Left ventricle myocardium inferior (tissue), 1 donor: ENCODE data around the gene SCFD2. TPM values are rescaled to one million over a fixed set of nuclear protein-coding genes. Genes with fewer than 3 reads are reported as not detected.
"Not testable (repeated sequence)": the region's sequence is repeated elsewhere in the genome, so short reads cannot be mapped to it uniquely, and the experiment has no call there.

Experiments used
- DNase-seq: peaks from one replicate; pipeline ENCODE4 v3.0.0-alpha.2; 2020
- H3K27ac ChIP-seq: fragments of 200-600 bp; replicated peaks from 2 replicates; pipeline ENCODE4 v1.8.0; 2021
- H3K27me3 ChIP-seq: fragments of 200-600 bp; 2 replicates; pipeline ENCODE4 v1.8.0; 2021; ENCODE audit warnings: low read depth
- H3K36me3 ChIP-seq: fragments of 200-600 bp; 2 replicates; pipeline ENCODE4 v1.8.0; 2021
- H3K4me1 ChIP-seq: fragments of 200-600 bp; 2 replicates; pipeline ENCODE4 v1.8.0; 2021
- H3K4me3 ChIP-seq: fragments of 200-600 bp; 2 replicates; pipeline ENCODE4 v1.8.0; 2021; ENCODE audit warnings: mild to moderate bottlenecking, moderate library complexity
- H3K9me3 ChIP-seq: fragments of 200-600 bp; replicated peaks from 2 replicates; pipeline ENCODE4 v1.8.0; 2021
- CTCF ChIP-seq: fragments of 200-600 bp; IDR thresholded peaks from 2 replicates; pipeline ENCODE4 v1.8.0; 2021; ENCODE audit warnings: antibody characterized with exemption, mild to moderate bottlenecking, borderline replicate concordance
- intact Hi-C: fragments of 100-400 bp; cut with micrococcal nuclease; formaldehyde crosslinking; loops from one replicate; pipeline ENCODE4 v1.11.0; 2022
- total RNA-seq: library from RNA; stranded (reverse); fragmentation: NEBNext Ultra II Directional; extraction: Animal tissue kit (Norgen Biotek cat#: 25700); gene quantifications from one replicate; pipeline ENCODE4 v1.2.1, GENCODE V29; 2021
- donor health status: DM: no; HTN: yes; CAD: no; lungs with severe emphysema.

SCFD2 gene
- total RNA-seq, 1 donor from 2014 or later: 9.3 TPM

- DNase-seq: no peak
- H3K4me3 ChIP-seq: no peak overlapping the region
- H3K36me3 ChIP-seq: peaks cover 19% of the 10 kb centered on the region
- H3K4me1 ChIP-seq: no peaks in the 10 kb centered on the region
- H3K9me3 ChIP-seq: no peaks in the 10 kb centered on the region
- intact Hi-C loops: no loop called here
- H3K27me3 ChIP-seq: no peaks in the 10 kb centered on the region
- no peak overlapping the region for H3K27ac ChIP-seq
- no peak for TF ChIP-seq CTCF
Measured at GRCh38 chr4:53354012-53354722, 11.7 kb downstream of the SCFD2 start.

GRCh38 chr4:53349091-53349491, 16.8 kb downstream of the SCFD2 start:
- no peak overlapping the region for H3K27ac ChIP-seq
- no peak overlapping the region for H3K4me3 ChIP-seq
- TF ChIP-seq CTCF: no peak
- intact Hi-C loops: no loop called here
- H3K4me1 ChIP-seq: peaks cover 13% of the 10 kb centered on the region
- no peak for DNase-seq
- H3K9me3 ChIP-seq: peaks cover 4% of the 10 kb centered on the region
- no peaks in the 10 kb centered on the region for H3K27me3 ChIP-seq
- peaks cover 19% of the 10 kb centered on the region for H3K36me3 ChIP-seq

GRCh38 chr4:53348046-53348445, 17.8 kb downstream of the SCFD2 start:
- Histone ChIP-seq H3K4me3 (no peak overlapping the region), H3K27ac (no peak overlapping the region), H3K9me3 (peaks cover 4% of the 10 kb centered on the region), H3K27me3 (no peaks in the 10 kb centered on the region), H3K36me3 (peaks cover 16% of the 10 kb centered on the region), H3K4me1 (peaks cover 13% of the 10 kb centered on the region)
- no peak for TF ChIP-seq CTCF
- intact Hi-C loops: no loop called here
- DNase-seq: no peak

GRCh38 chr4:53346920-53347852, 18.7 kb downstream of the SCFD2 start:
- H3K27ac ChIP-seq: no peak overlapping the region
- TF ChIP-seq CTCF: no peak
- H3K27me3 ChIP-seq: no peaks in the 10 kb centered on the region
- no peak for DNase-seq
- peaks cover 4% of the 10 kb centered on the region for H3K9me3 ChIP-seq
- H3K36me3 ChIP-seq: peaks cover 8% of the 10 kb centered on the region
- no peak overlapping the region for H3K4me3 ChIP-seq
- intact Hi-C loops: no loop called here
- peaks cover 13% of the 10 kb centered on the region for H3K4me1 ChIP-seq

DNA sequence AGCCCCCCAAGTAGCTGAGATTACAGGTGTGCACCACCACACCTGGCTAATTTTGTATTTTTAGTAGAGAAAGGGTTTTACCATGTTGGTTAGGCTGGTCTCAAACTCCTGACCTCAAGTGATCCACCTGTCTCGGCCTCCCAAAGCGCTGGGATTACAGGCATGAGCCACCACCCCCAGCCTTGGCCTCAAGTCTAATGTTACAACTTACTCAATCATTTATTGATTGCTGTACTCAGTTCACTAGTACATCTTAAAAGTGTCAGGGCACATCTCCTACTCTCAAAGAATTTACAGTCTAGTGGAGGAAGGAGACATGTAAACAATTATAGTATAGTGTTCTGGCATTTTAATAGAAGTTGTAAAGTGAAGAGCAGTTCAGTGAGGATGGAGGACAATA, 19.5 kb downstream of the SCFD2 start:
- H3K36me3 ChIP-seq, H3K9me3 ChIP-seq, H3K27me3 ChIP-seq, intact Hi-C loops, H3K27ac ChIP-seq, DNase-seq, H3K4me3 ChIP-seq: not testable (repeated sequence)
- H3K4me1 ChIP-seq: peaks cover 13% of the 10 kb centered on the region

GRCh38 chr4:53340145-53340544, 25.7 kb downstream of the SCFD2 start:
- intact Hi-C loops, DNase-seq, H3K4me1 ChIP-seq, H3K36me3 ChIP-seq, H3K4me3 ChIP-seq, H3K27ac ChIP-seq, H3K27me3 ChIP-seq: not testable (repeated sequence)
- peaks cover 13% of the 10 kb centered on the region for H3K9me3 ChIP-seq

DNA sequence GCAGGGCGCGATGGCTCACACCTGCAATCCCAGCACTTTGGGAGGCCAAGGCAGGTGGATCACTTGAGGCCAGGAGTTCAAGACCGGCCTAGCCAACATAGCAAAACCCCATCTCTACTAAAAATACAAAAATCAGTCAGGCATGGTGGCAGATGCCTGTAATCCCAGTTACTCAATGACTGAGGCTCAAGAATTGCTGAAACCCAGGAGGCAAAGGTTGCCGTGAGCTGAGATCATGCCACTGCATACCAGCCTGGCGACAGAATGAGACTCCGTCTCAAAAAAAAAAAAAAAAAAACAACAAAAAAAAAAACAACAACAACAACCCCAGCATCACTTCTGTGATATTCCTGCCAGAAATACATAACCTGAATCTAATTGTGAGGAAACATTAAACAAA, 30.9 kb downstream of the SCFD2 start:
- H3K27me3 ChIP-seq, H3K36me3 ChIP-seq, H3K27ac ChIP-seq, intact Hi-C loops, DNase-seq, H3K4me3 ChIP-seq, H3K9me3 ChIP-seq, H3K4me1 ChIP-seq: not testable (repeated sequence)
